ENCODE data around the gene SKIC3. TPM values are rescaled to one million over a fixed set of nuclear protein-coding genes. Genes with fewer than 3 reads are reported as not detected.

The SKIC3 gene
- total and polyA plus RNA-seq, 7 donors: 7.2 to 103 (median 55.8) TPM

- intact Hi-C loops (cut with DNase I): no loop called here
- Histone ChIP-seq H3K36me3 (peaks cover 0 to 74% (median 15%) of the 10 kb centered on the region in 4 donors), H3K4me1 (no peaks in the 10 kb centered on the region), H3K4me3 (no peak overlapping the region), H3K27ac (no peak overlapping the region), H3K9me3 (no peaks in the 10 kb centered on the region), H3K27me3 (no peaks in the 10 kb centered on the region)
- no peak for DNase-seq
- no peak for TF ChIP-seq POLR2AphosphoS5 (IDR thresholded peaks at IDR 0.05)
- no peak for TF ChIP-seq POLR2A (IDR thresholded peaks at IDR 0.05)
- TF ChIP-seq CTCF (IDR thresholded peaks at IDR 0.05): no peak
- no peak for TF ChIP-seq EP300 (IDR thresholded peaks at IDR 0.05)
Measured at GRCh38 chr5:95531491-95531890, 23.3 kb downstream of the SKIC3 start.

GRCh38 chr5:95530416-95530815, 24.4 kb downstream of the SKIC3 start:
- Histone ChIP-seq H3K4me1 (no peaks in the 10 kb centered on the region), H3K27me3 (no peaks in the 10 kb centered on the region), H3K4me3 (no peak overlapping the region), H3K36me3 (peaks cover 0 to 77% (median 12%) of the 10 kb centered on the region in 4 donors), H3K27ac (no peak overlapping the region), H3K9me3 (no peaks in the 10 kb centered on the region)
- 96 to 98% methylated on average over 2 of the region's 2 CpGs for WGBS, 2 donors
- DNase-seq: no peak
- TF ChIP-seq EP300 (IDR thresholded peaks at IDR 0.05): no peak
- no peak for TF ChIP-seq POLR2AphosphoS5 (IDR thresholded peaks at IDR 0.05)
- TF ChIP-seq CTCF (IDR thresholded peaks at IDR 0.05): no peak
- no peak for TF ChIP-seq POLR2A (IDR thresholded peaks at IDR 0.05)
- intact Hi-C loops (cut with DNase I): no loop called here

GRCh38 chr5:95528565-95528964, 26.2 kb downstream of the SKIC3 start:
- TF ChIP-seq POLR2A (IDR thresholded peaks at IDR 0.05): no peak
- TF ChIP-seq POLR2AphosphoS5 (IDR thresholded peaks at IDR 0.05): no peak
- TF ChIP-seq EP300 (IDR thresholded peaks at IDR 0.05): no peak
- TF ChIP-seq CTCF (IDR thresholded peaks at IDR 0.05): no peak
- no peak for DNase-seq
- H3K4me3 ChIP-seq: no peak overlapping the region
- H3K27me3 ChIP-seq: no peaks in the 10 kb centered on the region
- no peak overlapping the region for H3K27ac ChIP-seq
- no peaks in the 10 kb centered on the region for H3K9me3 ChIP-seq
- intact Hi-C loops (cut with DNase I): loop anchor here (10.0 kb wide), 1 partner anchor 54 kb away; no protein-coding TSS in a partner anchor
- H3K36me3 ChIP-seq: peaks cover 0 to 82% (median 14%) of the 10 kb centered on the region in 4 donors
- no peaks in the 10 kb centered on the region for H3K4me1 ChIP-seq

DNA sequence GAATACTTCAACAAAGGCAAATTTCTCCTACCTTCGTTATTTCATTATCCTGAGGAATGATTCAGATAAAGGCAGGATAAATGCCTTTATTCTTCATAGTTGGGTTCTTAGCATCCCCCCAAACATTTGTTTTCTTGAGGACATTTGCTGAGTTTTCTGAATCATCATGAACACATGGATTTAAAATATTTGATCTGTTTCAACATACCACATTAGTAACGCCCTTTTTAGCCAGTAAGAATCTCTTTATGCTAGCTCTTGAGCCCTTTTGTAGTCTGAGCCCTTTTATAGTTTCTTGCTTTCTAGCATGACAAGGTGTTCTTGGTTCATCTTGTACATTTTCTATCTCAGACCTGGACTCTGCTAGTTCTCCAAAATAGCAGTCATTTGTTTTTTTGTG, 27.9 kb downstream of the SKIC3 start:
- TF ChIP-seq EP300 (IDR thresholded peaks at IDR 0.05): no peak
- TF ChIP-seq CTCF (IDR thresholded peaks at IDR 0.05): no peak
- TF ChIP-seq POLR2AphosphoS5 (IDR thresholded peaks at IDR 0.05): no peak
- no peak for TF ChIP-seq POLR2A (IDR thresholded peaks at IDR 0.05)
- Histone ChIP-seq H3K4me1 (no peaks in the 10 kb centered on the region), H3K4me3 (no peak overlapping the region), H3K36me3 (peaks cover 0 to 92% (median 14%) of the 10 kb centered on the region in 4 donors), H3K27ac (no peak overlapping the region), H3K27me3 (no peaks in the 10 kb centered on the region), H3K9me3 (no peaks in the 10 kb centered on the region)
- no peak for DNase-seq
- 96 to 97% methylated on average over 2 of the region's 2 CpGs for WGBS, 2 donors
- intact Hi-C loops (cut with DNase I): loop anchor here (10.0 kb wide), 1 partner anchor 52 kb away; no protein-coding TSS in a partner anchor

- 11 to 65% methylated on average over 2 of the region's 2 CpGs for WGBS, 2 donors
- no peak for TF ChIP-seq POLR2A (IDR thresholded peaks at IDR 0.05)
- TF ChIP-seq EP300 (IDR thresholded peaks at IDR 0.05): no peak
- no peak for TF ChIP-seq CTCF (IDR thresholded peaks at IDR 0.05)
- TF ChIP-seq POLR2AphosphoS5 (IDR thresholded peaks at IDR 0.05): no peak
- Histone ChIP-seq H3K4me3 (no peak overlapping the region), H3K27ac (no peak overlapping the region), H3K4me1 (no peaks in the 10 kb centered on the region), H3K9me3 (no peaks in the 10 kb centered on the region), H3K27me3 (no peaks in the 10 kb centered on the region), H3K36me3 (peaks cover 0 to 100% (median 12%) of the 10 kb centered on the region in 4 donors)
- intact Hi-C loops (cut with DNase I): loop anchor here (10.0 kb wide), 1 partner anchor 50 kb away; no protein-coding TSS in a partner anchor
- DNase-seq: no peak
Measured at GRCh38 chr5:95524423-95524822, 30.4 kb downstream of the SKIC3 start.

Data from sigmoid colon (tissue), 7 donors.